GM18505 (cell line): ENCODE results near the gene RAB3B.

Experiments
- ATAC-seq: cut with Tn5 transposase; IDR thresholded peaks from one replicate; pipeline ENCODE4 v1.9.1; 2021; ENCODE audit not compliant: unreplicated experiment
- POLR2A ChIP-seq: IDR thresholded peaks from 4 replicates; pipeline ENCODE4 v1.6.1; 2011; ENCODE audit warnings: borderline replicate concordance; ENCODE audit not compliant: insufficient read depth, insufficient read length; ENCODE audit errors: extremely low read depth

Gene RAB3B

DNA sequence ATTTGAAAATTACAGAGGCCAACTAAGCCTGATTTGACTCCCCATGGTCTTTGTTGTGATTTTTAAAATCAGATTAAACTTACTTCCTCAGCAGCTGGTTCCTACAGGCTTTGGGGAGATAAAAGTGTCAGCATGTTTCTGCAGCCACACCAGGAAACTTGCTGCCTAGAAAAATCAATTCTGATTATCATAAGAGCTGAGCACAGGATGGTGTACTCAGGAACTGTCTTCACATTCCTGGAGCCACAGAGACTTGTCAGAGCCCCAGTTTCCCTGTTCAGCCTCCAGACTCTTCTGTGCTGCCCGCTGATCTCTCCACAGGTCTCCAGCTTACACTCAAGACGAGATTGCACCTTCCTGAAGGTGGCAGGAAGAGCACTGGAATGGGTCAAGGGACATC lies 23.9 kb downstream of the RAB3B start:
- ATAC-seq, result no peak
- no peak for TF ChIP-seq POLR2A

DNA sequence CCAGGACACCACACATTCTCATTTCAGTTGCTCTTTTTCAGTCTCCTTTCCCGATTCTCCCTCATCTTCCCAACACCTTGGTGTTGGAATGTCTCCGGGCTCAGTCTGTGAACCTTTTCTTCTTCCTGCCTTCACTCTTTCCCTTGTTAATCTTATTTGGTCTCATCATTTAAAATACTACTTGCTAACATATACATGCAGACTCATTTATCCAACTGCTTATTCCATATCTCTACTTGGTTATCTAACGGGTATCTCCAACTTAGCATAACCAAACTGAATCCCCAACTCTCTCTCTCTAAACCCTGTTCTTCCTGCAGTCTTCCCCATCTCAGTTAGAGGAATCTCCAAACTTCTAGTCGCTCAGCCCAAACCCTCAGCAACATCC lies 26.2 kb downstream of the RAB3B start:
- no peak for ATAC-seq
- TF ChIP-seq POLR2A, result no peak

DNA sequence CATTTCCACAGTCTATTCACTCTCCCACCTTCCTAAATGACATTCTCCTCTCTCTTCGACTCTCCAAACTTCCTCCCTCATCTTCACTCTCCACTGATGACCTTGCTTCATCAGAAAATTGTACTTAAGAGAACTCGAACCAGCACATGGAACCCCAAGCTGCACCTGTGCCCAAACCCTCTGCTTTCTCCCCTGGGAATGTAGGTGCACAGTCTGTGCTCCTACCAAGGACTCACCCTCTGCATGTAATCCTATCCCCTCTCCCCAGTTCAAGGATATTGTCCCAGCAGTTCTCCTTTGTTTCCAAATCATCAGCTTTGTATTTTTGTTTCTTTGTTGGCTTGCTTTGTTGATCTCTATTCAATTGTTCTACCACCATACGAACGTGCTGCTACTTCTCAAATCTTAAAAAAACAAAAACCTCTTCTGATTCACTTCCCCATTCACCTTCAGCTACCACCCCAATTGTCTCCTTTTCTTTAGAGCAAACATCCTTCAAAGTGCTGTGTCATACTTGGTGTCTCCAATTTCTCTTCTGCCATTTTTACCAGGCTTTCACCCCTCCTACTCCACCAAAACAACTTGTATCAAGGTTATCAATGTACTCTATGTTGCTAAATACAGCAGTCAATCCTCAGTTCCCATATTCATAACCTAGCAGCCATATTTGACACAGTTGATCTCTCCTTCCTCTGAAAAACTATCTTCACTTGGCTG lies 26.8 kb downstream of the RAB3B start:
- ATAC-seq, result no peak
- TF ChIP-seq POLR2A, result no peak

DNA sequence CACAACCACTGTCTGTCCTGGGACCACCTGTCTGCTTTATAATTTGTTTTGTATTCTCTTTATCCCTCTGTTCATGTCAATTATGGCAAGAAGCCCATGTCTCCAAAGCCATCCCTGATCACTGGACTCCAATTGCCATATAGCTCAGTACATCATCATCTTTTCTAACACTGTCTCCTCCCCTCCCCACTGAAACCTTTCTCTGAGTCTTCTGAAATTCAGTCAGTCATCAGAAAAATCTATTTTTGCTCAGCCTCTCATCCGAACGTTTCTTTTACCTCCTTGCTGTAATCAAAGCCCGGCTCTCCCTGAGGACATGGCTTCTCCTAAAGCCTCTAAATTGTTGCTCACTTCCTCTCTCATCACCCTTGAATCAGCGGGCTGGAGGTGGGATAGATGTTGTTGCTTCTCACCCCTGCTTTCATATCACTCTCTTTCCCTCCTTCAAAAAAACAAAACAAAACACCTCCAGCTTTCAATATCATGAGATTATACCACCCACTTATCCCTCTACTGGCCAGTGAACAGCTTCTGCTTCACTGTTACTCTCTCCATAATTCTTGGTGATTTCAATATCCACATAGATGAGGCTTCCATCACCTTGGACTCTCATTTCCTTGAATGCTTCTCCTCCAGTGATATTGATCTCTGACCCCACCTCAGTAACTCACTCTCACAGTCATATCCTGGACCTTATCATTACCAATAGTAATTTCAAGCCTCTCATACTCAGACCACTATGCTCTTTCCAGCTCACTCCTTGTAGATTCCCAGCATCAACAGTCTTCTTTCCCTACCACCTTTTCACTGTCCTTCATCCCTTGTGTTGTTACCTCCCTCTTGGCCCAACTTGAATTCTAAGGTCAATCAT lies 27.8 kb downstream of the RAB3B start:
- no peak for ATAC-seq
- TF ChIP-seq POLR2A, result no peak

GRCh38 chr1:51961954-51962353 lies 28.5 kb downstream of the RAB3B start:
- TF ChIP-seq POLR2A, result no peak
- no peak for ATAC-seq

GRCh38 chr1:51961231-51961630 lies 29.3 kb downstream of the RAB3B start:
- no peak for TF ChIP-seq POLR2A
- no peak for ATAC-seq

DNA sequence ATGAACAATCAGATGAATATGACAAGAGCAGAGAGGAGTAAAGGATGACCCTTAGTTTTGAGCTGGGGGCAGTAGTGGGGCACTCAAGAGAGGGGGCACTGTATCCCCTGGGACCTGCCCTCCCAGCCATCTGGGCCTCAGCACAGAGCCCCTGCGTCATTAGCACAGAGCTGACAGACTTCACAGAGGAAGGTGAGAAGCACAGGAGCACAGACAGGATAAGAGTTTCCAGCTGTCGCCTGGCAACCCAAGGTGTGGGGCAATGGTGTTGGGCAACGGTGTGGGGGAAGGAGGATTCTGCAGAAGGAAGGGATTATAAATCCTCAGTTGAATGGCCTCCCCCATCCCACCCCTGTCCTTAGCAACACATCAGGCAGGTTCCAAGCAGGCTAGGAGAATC lies 30.2 kb downstream of the RAB3B start:
- TF ChIP-seq POLR2A, result no peak
- no peak for ATAC-seq

DNA sequence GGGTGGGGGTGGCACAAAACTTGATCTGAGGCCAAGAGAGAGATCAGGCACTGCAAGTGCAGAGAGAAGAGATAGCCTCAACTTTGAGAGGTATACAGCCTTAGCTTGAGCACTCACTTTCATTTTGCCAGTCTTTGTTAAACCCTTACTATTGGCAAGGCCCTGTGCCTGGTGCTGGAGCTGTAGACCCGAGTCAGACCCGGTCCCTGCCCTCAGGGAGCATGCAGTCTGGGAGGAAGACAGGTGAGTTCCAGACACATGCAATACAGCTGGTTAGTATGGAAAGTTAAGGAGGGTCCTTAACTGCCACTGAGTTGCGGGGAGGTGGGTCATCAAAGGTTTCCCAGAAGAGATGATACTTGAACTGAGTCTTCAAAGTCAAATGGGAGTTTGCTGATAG lies 31.7 kb downstream of the RAB3B start:
- no peak for ATAC-seq
- TF ChIP-seq POLR2A, result no peak

DNA sequence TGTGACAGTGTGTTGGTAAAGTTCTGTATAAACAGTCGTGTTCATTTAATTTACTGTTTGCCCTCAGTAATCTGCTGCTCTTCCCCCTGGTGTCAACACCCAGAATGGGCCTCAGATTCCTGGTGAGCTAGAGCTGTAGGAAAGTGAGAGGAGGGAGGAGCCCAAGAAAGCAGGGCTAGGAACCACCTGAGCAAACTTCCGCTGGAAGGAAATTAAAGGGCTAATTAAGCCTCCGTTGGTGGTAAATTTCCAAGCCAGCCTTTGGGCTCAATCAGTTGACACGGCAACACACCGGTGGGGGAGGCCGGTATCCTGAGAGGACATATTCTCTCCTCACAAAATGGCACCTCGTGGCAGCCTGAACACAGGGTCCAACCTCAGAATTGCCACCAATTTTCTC lies 32.9 kb downstream of the RAB3B start:
- TF ChIP-seq POLR2A, result no peak
- ATAC-seq, result no peak

GRCh38 chr1:51956528-51957509 lies 33.7 kb downstream of the RAB3B start:
- no peak for ATAC-seq
- no peak for TF ChIP-seq POLR2A

DNA sequence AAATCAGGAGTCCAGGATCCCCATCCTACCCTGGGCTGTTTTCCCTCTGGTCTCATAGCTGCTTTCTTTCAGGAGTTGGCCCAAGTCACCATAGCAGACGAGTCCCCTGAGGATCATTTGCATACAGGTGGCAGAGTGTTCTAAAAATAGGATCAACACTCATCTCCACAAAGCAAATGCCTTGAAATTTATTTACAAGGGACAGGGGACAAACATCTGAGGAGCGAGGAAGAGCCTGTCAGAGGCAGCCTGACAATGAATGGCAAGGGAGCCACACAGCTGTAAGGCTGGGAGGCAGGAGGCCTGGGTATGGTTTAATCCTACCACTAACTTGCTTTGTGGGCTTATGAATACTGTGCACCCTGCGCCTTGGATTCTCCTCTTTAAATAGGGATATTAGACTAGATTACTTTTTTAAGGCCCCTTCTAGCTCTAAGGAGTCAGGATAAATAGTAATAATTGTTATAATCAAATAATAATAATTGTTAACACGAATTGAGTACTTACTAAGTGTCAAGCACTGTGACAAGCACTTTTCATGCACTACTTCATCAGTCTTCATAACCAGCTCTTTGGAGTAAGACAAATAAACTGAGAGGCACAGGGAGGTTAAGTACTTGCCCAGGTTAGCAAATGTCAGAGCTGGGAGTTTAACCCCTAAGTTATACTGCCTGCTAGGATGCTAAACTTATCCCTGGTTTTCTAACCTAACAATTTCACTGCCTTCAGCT lies 34.5 kb downstream of the RAB3B start:
- TF ChIP-seq POLR2A, result no peak
- ATAC-seq, result no peak

DNA sequence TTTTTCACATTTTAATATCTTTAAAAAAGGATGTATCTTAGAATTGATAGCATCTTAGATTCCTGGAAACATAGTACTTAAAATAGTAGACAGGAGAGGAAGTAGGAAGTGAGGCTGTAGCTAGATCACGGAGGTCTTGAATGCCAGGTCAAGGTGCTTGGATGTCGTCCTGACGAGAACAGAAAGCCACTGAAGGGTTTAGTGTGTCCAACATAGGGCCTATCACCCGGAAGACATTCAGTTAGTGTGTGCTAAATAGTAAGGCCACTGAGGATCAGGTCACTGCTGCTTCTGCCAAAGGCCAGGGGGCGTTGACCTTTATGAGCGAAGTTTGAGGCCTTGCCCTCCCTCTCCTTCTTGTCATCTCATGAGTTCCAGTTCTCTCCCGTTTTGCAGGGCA lies 35.7 kb downstream of the RAB3B start:
- ATAC-seq, result no peak

More for the DNA sequence above, 35.7 kb downstream of the RAB3B start:
- no peak for TF ChIP-seq POLR2A
